Hepatic stellate cell (primary cell): ENCODE measurements around the gene SEMA4F.

Experiments used
- DNase-seq: peaks from one replicate; pipeline ENCODE4 v3.0.0; 2011; ENCODE audit warnings: low spot score

SEMA4F gene

DNA sequence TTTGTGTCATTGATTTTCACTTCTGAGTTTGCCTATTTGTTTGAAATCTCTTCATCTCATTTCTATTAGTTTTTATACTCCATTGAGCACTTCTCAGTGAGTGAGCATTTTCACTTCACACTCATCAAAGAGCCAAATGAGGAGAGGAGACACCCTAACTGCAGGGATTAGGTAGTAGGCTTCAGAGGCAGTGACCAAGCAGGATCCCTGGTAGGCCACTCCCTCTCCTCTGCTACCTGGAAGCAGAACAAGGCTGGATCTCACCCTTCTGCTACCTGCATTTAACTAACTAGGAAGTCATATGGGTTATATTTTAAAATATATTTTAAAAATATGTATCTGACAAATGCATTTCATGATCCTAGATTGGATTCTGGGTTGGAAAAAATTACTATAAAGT lies 52.7 kb downstream of the SEMA4F start:
- DNase-seq: no peak

DNA sequence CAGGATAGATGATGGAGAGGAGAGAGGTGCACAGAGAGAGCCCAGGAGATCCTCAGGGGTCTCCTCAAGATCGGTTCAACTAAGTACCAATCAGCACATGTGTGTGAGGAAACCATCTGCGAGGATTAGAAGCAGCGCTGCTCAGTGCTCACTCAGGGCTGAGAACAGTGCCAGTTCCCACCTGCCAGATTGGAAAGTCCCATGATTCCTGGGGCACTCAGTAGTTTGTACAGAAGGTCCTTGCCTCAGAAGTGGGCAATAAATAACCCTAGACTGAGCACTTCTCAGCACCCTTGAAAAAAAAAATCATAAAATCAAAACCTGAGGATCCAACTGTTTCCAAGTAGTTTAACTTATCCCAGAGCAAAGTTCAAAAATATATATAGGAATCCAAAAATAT lies 53.8 kb downstream of the SEMA4F start:
- DNase-seq: no peak

DNA sequence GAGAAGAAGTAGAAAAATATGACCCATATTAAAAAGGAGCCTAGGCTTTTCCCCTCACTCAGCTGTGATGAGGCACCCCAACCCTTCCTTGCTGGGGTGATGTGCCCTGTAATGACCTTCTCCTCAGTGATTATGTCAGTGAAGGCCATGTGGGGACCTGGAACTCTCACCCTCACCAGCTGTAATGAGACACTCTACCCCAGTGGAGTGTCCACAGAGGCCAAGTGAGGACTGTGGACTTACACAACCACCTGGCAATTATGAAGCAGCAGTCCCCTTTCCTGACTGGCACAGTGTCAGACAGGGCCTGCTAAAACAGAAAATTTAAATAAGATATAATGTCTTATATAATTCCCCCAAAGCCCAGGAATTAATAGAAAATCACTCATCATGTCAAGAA lies 54.2 kb downstream of the SEMA4F start:
- no peak for DNase-seq

DNA sequence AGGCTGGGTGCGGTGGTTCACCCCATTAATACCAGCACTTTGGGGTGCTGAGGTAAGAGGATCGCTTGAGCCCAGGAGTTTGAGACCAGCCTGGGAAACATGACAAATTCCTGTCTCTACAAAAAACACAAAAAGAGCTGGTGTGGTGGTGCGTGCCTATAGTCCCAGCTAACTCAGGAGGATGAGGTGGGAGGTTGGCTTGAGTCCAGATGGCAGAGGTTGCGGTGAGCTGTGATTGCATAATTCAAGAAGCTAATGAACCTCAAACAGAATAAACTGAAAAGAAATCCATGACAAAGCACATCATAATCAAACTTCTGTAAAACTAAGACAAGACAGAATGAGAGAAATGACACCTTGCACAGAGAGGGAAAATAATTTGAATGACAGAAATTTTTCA lies 54.8 kb downstream of the SEMA4F start:
- DNase-seq: no peak

DNA sequence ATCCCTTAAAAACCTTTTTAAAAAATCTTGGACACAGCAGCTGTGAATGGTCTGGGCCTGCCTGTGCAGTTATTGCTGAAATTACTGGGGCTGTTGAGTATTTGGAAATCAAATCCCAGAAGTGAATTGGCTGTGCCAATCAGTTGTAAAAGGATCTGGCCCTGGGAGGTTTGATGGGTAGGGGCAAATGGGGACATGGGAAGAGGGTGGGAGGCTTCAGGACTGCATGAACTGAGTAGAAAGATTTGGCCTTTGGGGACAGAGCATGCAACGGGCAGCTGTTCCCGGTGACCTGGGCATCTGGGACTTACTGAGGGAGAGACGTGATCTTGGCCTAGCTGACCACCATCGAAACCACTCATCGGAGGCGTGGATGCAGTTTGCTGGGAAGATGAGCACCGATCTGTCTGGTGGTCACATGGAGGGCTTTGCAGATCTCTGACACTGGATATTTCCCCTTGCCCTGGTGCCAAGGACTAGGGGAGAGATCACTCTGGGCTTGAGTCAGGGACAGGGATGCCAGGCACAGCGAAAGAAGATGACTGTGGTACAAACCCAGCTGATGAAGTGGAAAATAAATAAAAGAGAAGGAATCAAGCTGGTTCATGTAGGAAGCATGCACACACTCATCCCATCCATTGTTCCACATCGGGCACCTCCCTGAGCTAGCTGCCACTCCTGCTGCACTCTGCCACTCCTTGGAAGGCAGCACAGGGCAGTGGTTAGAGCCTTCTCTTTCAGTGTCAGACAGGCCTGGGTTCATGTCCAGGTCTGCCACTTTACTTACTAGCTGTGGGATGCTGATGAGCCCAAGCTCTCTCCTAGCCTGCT lies 58.4 kb downstream of the SEMA4F start:
- DNase-seq: no peak

DNA sequence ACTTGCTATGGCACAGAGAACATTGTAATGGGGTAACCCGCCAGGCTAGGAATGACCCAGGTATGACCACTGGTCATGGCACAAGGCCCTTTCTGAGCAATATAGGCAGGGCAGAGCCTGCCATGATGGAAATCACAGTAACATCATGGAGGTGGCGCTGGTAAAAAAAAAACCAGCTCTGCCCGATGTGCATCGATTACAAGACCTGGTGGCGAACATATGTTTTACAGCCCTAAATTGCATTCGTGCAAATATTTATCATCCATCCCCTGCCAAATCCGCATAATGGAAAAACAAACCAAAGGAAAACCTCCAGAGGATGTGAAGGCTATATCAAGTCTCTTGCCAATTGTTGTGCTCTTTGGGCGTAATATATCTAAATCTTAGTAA lies 60.6 kb downstream of the SEMA4F start:
- no peak for DNase-seq

DNA sequence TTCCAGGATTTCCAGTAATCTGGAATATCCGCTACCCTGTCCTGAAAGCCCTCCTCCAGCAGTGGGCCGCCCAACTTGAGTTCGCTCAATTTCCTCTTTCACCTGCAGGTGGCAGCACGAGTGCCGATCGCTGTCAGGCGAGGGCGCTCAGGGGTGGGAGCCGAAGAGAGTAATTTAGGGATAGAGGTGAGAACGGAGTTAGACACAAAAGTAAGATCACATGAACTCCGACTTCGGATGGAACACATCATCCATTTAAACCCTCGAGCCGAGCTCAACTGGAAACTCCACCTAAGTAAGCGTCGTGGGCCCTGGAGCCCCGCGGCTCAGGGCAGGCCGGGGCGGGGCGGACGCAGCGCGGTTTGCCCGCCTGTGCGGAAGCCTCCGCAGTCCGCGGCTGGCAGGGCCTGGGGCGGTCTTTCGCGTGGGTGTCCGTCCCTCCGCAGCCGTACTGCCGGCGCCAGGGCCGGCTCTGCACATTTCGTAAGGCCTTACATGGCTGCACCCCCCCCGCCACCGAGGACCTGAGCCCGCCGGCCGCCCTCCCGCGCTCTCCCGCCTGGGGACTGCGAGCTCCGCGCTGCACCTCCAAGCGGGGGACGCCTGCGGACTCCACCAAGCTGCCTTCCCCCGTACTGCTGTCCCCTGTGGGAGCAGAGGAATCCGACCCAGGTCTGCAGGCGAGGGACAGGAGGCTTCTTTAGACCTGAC lies 61.2 kb downstream of the SEMA4F start:
- DNase-seq: peak; percentile 80

DNA sequence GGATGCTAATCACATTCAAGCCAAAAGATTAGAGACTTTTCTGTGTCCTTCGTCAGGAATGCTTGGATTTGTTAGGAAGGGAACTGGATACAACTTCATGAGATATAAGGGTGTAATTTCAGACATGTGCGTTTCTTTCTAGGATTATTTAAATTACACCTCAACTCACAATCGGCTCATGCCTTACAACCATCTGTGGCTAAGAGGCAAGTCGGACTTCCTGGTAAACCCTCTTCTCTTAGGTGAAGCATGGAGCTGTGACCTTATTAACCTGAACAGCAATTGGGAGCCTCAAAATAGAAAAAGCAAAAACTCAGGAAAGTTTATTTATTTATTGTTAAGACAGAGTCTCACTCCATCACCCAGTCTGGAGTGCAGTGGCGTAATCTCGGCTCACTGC lies 61.8 kb downstream of the SEMA4F start:
- DNase-seq: no peak

DNA sequence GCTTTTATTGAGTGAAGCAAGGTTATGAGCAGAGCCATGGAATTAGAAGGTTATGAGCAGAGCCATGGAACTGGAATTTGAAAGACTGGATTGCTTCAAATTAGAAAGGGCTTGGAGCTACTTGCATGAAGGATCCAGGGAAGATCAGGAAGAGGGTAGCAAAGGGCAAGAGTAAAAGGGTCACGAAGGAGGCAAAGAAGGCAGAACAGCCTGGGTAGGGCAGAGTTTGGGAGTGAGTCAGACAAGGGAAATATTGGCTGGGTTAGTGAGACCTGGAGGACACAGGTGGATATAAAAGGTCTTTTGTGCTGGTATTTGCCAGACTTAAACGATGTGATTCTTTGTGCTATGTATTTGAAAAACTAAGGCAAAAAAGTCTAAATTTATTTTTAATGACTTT lies 65.0 kb downstream of the SEMA4F start:
- no peak for DNase-seq

DNA sequence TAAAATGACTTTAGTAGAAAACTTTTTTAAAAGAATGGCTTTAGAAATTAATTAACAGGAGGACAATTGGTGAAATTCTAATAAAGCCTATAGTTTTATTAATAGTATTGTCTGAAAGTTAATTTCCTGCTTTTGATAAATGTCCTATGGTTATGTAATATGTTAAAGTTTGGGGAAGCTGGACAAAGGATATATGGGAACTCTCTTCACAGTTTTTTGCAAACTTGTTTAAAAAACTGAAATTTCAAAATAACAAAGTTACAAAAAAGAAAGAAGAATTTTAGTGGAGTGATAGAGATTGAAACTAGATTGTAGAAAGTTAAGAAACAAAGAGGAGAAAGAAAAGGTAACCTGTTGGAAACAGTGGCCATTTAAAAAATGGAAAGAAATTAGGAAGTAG lies 67.3 kb downstream of the SEMA4F start:
- no peak for DNase-seq

DNA sequence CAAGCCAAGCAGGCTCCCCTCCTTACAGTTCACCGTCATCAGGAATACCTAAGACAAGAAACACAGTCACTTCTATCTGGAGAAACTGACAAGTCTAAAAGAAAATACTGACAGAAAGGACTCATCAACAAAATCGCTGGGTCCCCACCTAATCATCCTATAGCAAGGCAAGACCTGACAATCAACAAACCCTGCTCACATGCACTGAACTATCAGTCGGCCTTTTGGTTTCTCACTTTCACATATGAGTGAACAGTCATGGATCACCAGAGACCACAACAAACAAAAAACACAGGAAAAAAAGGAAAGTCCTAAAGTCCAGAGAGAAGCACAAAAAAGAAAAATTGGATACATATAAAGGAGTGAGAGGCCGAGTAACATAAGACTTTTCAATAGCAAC lies 70.4 kb downstream of the SEMA4F start:
- no peak for DNase-seq

DNA sequence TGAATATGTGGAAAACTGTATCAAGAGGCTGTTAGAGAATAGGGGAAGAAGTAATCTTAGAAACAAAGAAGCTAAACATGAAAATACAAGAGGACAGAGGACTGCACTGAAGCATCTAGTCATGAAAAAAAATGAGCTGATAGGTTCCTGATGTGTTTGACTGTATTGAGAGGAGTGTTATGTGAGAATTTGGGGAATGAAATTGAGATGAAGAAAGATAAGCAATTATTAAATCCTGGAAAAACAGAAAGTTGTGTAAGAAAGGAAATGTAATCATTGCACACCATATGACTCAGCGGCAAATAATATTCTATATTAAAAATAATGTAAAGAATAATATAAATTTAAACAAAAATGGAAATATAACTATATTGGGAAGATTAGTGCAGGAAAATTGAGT lies 71.2 kb downstream of the SEMA4F start:
- DNase-seq: no peak

DNA sequence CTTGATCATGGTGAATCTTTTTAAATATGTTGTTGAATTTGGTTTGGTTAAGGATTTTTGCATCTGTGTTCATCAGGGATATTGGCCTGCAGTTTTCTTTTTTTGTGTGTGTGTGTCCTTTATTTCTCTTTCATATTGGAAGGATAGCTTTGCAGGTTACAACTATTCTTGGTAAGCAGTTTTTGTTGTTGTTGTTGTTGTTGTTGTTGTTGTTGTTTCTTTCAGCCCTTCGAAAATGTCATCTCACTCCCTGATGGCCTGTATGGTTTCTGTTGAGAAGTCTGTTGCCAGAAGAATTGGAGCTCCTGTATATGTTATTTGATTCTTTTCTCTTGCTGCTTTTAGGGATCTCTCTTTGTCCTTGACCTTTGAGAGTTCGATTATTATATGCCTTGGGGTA lies 74.8 kb downstream of the SEMA4F start:
- no peak for DNase-seq

DNA sequence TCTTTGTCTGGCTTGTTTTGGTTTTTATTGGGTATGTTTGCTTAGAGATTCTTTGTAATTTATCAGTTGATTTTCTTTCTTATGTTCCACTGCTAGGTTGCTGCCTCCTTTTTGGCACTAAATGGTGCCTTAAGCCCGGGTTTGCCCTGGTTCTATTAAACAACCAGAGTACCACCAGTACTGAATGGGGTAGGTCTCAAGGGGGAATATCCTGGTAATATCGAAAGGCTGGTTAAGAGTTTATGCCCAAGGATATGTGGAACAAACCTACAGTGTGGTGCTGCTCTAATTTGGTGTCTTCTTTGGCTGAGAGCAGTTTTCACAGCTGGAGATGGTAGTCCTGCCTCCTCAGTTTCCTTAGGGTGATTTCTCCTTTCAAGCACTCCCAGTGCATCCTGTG lies 76.5 kb downstream of the SEMA4F start:
- DNase-seq: no peak
